H1 (cell line): ENCODE measurements around the gene HMX1. TPM values are rescaled to one million over a fixed set of nuclear protein-coding genes. Genes with fewer than 3 reads are reported as not detected.

Source experiments
- HDAC6 ChIP-seq: IDR thresholded peaks from one replicate; pipeline ENCODE4 v1.7.1; 2012; ENCODE audit warnings: low read depth, mild to moderate bottlenecking, inconsistent platforms, low read length, moderate library complexity
- JUN ChIP-seq: IDR thresholded peaks from 2 replicates; pipeline ENCODE4 v1.6.1; 2011; ENCODE audit warnings: low read depth, mild to moderate bottlenecking, improper control_type of control experiment, low read length
- YY1 ChIP-seq: IDR thresholded peaks from 2 replicates; pipeline ENCODE4 v1.6.1; 2011; ENCODE audit warnings: low read depth, mild to moderate bottlenecking, low read length
- polyA plus RNA-seq, 7 experiments: library from polyadenylated mRNA; depleted of rRNA in 3 of 7; stranded (reverse) in 5 of 7; unstranded in 2 of 7; fragments of >200 nt in 5 of 7; fragments of 200-250 nt in 2 of 7; gene quantifications; 1 replicate in 5 of 7; 2 replicates in 1 of 7; 4 replicates in 1 of 7; pipeline versions ENCODE4 v1.2.1 to v1.2.3, GENCODE V29; 2011 to 2013; ENCODE audit warnings: missing spikeins in 2 of 7, mixed read lengths in 2 of 7
- total RNA-seq: library from RNA; stranded (reverse); fragmentation: NEBNext Ultra II Directional; extraction: Animal tissue kit (Norgen Biotek cat#: 25700); gene quantifications from 2 replicates; pipeline ENCODE4 v1.2.1, GENCODE V29; 2021

The HMX1 gene
- total and polyA plus RNA-seq, 2 of the 8 experiments (the other 6 are each of a cell fraction or from before 2014, with no cell fraction given): 0.26 TPM; not detected in 1

GRCh38 chr4:8913121-8913857 lies 41.6 kb upstream of the HMX1 start (continued):
- no peak for TF ChIP-seq HDAC6
- TF ChIP-seq YY1: no peak
- no peak for TF ChIP-seq JUN
